Measurements from ENCODE around the gene ZNF254. TPM values are rescaled to one million over a fixed set of nuclear protein-coding genes. Genes with fewer than 3 reads are reported as not detected.
"Not testable (repeated sequence)": the region's sequence is repeated elsewhere in the genome, so short reads cannot be mapped to it uniquely, and the experiment has no call there.

ZNF254 gene
- total RNA-seq, 2 donors from 2014 or later, result 12.9 to 31.0 TPM

GRCh38 chr19:24072720-24073119 is 14.3 kb upstream of the ZNF254 start:
- H3K27ac ChIP-seq, result no peak overlapping the region
- no peaks in the 10 kb centered on the region for H3K9me3 ChIP-seq
- ATAC-seq (ENCODE audit: insufficient number of reproducible peaks, low FRiP score, low read depth) (no peak), DNase-seq (ENCODE audit: low spot score) (no peak)
- no peaks in the 10 kb centered on the region for H3K36me3 ChIP-seq
- no peak overlapping the region for H3K4me3 ChIP-seq
- no peaks in the 10 kb centered on the region for H3K27me3 ChIP-seq (replicated peaks; ENCODE audit: insufficient read depth)
- no peak for TF ChIP-seq CTCF (IDR thresholded peaks at IDR 0.05)
- H3K4me1 ChIP-seq (ENCODE audit: control insufficient read depth in 1 of 2, low read depth in 2 of 2), result no peaks in the 10 kb centered on the region

GRCh38 chr19:24073807-24074206 is 13.2 kb upstream of the ZNF254 start:
- DNase-seq (ENCODE audit: low spot score), result no peak
- Histone ChIP-seq H3K36me3 (no peaks in the 10 kb centered on the region), H3K9me3 (no peaks in the 10 kb centered on the region), H3K4me1 (ENCODE audit: control insufficient read depth in 1 of 2, low read depth in 2 of 2) (no peaks in the 10 kb centered on the region), H3K27me3 (replicated peaks; ENCODE audit: insufficient read depth) (no peaks in the 10 kb centered on the region), H3K27ac (no peak overlapping the region), H3K4me3 (no peak overlapping the region)
- no peak for ATAC-seq (ENCODE audit: insufficient number of reproducible peaks, low FRiP score, low read depth)
- TF ChIP-seq CTCF (IDR thresholded peaks at IDR 0.05), result no peak

DNA sequence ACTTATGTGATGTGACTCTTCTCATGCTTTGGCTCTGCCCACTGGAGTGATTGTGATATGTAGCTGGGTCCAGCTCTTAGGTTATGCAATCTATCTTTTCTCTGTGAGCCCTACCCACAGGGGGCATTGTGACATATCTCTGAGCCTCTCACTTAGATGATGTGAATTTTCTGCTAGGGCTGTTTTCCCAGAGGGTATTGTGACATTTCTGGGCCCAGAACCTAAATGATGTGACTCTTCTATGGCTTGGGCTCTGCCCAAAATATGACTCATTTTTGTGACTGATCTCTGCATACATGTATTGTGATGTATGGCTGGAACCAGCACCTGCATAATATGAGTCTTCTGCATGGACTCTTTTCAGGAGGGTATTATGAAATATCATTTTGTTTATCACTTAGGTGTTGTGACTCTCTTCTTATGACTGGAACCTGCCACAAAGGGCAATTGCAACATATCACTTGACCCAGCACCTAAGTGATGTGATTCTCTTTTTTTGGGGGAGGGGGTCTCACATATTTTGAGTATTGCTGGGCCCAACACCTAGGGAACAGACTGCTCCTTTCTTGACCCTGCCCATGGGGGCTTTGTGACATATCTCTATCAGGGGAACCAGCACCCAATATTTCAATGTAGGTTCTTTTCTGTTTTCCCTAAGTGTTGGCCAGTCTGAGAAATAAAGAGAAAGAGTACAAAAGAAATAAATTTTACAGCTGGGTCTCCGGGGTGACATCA is 12.1 kb upstream of the ZNF254 start:
- DNase-seq (ENCODE audit: low spot score) (no peak), ATAC-seq (ENCODE audit: insufficient number of reproducible peaks, low FRiP score, low read depth) (no peak)
- Histone ChIP-seq H3K4me1 (ENCODE audit: control insufficient read depth in 1 of 2, low read depth in 2 of 2) (no peaks in the 10 kb centered on the region), H3K9me3 (no peaks in the 10 kb centered on the region), H3K36me3 (no peaks in the 10 kb centered on the region), H3K4me3 (no peak overlapping the region), H3K27ac (no peak overlapping the region), H3K27me3 (replicated peaks; ENCODE audit: insufficient read depth) (no peaks in the 10 kb centered on the region)
- TF ChIP-seq CTCF (IDR thresholded peaks at IDR 0.05), result no peak

- not testable (repeated sequence) for H3K27me3 ChIP-seq (replicated peaks; ENCODE audit: insufficient read depth); H3K27ac ChIP-seq; DNase-seq (ENCODE audit: low spot score); H3K4me3 ChIP-seq; H3K9me3 ChIP-seq; H3K4me1 ChIP-seq (ENCODE audit: control insufficient read depth in 1 of 2, low read depth in 2 of 2); ATAC-seq (ENCODE audit: insufficient number of reproducible peaks, low FRiP score, low read depth); H3K36me3 ChIP-seq
Observed at GRCh38 chr19:24075530-24075929, 11.5 kb upstream of the ZNF254 start.

DNA sequence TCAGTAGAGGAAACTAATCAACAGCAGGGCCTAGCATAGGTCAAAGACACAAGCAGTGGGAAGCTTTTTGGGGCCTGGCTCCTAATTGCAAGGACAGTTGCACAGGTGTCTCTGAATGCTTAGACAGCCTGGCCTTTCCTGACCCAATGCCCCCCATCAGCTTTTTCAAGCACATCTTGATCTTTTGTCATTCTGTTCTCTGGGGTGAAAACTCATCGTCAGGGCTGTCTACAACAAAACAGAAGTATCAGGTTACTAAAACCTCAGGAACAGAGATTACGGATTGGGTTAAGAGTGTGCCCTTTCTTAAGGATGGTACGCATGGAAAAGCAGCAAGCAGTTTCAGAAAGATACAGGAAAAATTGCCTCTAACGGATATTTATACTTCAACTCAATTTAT is 8.3 kb upstream of the ZNF254 start:
- H3K36me3 ChIP-seq, result no peaks in the 10 kb centered on the region
- DNase-seq (ENCODE audit: low spot score) (no peak), ATAC-seq (ENCODE audit: insufficient number of reproducible peaks, low FRiP score, low read depth) (no peak)
- no peak overlapping the region for H3K27ac ChIP-seq
- TF ChIP-seq CTCF (IDR thresholded peaks at IDR 0.05), result no peak
- no peak overlapping the region for H3K4me3 ChIP-seq
- no peaks in the 10 kb centered on the region for H3K27me3 ChIP-seq (replicated peaks; ENCODE audit: insufficient read depth)
- H3K4me1 ChIP-seq (ENCODE audit: control insufficient read depth in 1 of 2, low read depth in 2 of 2), result no peaks in the 10 kb centered on the region
- H3K9me3 ChIP-seq, result no peaks in the 10 kb centered on the region

DNA sequence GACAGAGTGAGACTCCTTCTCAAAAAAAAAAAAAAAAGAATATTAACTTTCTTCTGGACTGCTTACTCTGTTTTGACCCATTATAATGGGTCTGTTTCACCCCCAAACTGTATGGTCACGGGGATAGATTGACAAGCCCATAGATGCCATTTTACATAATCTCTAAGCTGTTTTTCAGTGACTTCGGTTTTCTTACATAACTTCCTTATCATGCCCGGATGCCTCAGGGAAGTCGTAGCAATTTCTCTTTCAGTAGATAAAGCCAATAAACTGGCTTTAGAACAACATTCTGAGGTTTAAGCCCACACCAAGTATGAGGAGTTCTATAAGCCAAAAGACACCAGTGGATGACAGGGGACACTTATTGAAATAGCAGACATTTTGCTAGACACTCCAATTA is 5.9 kb upstream of the ZNF254 start:
- DNase-seq (ENCODE audit: low spot score) (no peak), ATAC-seq (ENCODE audit: insufficient number of reproducible peaks, low FRiP score, low read depth) (no peak)
- Histone ChIP-seq H3K27me3 (replicated peaks; ENCODE audit: insufficient read depth) (no peaks in the 10 kb centered on the region), H3K27ac (no peak overlapping the region), H3K36me3 (no peaks in the 10 kb centered on the region), H3K4me3 (no peak overlapping the region), H3K4me1 (ENCODE audit: control insufficient read depth in 1 of 2, low read depth in 2 of 2) (no peaks in the 10 kb centered on the region), H3K9me3 (no peaks in the 10 kb centered on the region)
- TF ChIP-seq CTCF (IDR thresholded peaks at IDR 0.05), result no peak

All from thoracic aorta (tissue), 2 donors.